HG03196 (cell line): Measurements from ENCODE around the gene MFN1.

Experiments used
- ATAC-seq: cut with Tn5 transposase; IDR thresholded peaks from one replicate; pipeline ENCODE4 v1.9.1; 2021; ENCODE audit not compliant: unreplicated experiment

MFN1 gene

GRCh38 chr3:179336345-179336929 is 11.1 kb upstream of the MFN1 start:
- ATAC-seq, result no peak

GRCh38 chr3:179348325-179349013 is 960 bp downstream of the MFN1 start:
- peak; percentile 60 for ATAC-seq

DNA sequence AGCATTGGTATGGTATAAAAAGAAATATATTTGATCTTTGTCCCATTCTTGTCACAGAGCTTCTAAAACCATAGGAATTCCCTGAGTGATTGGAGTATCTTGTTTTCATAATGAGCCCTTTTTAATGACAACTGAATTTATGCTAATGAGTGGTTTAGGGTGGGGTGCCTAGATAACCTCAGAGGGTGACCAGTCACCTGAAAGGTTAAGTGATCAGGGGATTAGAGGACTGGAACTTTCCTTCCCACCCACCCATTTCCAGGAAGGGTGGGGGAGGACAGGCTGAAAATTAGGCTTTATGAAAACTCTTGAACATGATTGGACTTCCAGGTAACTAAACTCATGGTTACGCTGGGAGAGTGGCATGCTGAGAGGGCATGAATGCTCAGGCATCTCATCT is 8.5 kb downstream of the MFN1 start:
- ATAC-seq, result no peak

- no peak for ATAC-seq
Measured at GRCh38 chr3:179363332-179363731, 15.8 kb downstream of the MFN1 start.

- ATAC-seq, result no peak
Measured at GRCh38 chr3:179369621-179370020, 22.1 kb downstream of the MFN1 start.

DNA sequence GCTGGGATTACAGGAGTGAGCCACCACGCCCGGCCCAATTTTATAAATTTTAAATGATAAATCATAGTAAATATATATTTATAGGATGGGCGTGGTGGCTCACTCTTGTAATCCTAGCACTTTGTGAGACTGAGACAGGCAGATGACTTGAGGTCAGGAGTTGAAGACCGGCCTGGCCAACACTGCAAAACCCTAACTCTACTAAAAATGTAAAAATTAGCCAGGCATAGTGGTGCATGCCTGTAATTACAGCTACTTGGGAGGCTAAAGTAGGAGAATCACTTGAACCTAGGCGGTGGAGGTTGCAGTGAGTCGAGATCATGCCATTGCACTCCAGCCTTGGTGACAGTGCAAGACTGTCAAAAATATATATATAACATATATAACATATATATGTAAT is 26.4 kb downstream of the MFN1 start:
- no peak for ATAC-seq

GRCh38 chr3:179375091-179375999 is 27.8 kb downstream of the MFN1 start:
- no peak for ATAC-seq

DNA sequence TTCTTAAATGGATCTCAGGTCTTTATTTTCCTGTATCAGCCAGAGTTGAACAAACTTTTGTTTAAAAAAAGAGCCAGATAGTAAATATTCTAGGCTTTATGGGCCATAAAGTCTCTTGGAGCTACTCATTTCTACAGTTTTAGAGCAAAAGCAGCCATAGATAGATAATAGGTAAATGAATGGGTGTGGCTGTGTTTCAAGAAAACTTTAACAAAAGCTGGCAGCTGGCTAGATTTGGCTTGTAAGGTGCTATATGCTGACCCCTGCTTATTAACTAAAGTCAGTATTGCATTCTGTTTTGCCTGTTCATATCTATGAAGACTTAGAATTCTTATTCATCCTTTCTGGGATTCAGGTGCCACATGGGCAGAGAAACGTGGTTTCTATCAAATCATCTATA is 29.0 kb downstream of the MFN1 start:
- ATAC-seq, result no peak

DNA sequence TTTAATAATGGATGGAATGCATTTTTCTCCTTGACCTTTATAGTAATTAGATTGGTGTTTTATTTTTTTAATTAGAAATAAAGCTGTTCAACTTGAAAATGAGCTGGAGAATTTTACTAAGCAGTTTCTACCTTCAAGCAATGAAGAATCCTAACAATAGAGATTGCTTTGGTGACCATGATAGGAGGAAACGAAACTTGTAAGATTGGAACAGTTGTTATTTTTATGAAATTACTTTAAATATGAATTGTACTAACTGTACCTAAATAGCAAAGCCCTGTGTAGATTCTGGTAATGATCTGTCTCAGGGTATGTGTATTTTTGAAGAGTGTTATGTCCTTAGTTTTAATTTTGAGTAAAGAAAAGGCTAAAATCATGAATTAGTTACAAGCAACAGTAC is 44.4 kb downstream of the MFN1 start:
- no peak for ATAC-seq

GRCh38 chr3:179398574-179399231 is 51.2 kb downstream of the MFN1 start:
- ATAC-seq, result no peak

- no peak for ATAC-seq
Measured at GRCh38 chr3:179401561-179401960, 54.1 kb downstream of the MFN1 start.

- ATAC-seq, result no peak
Measured at GRCh38 chr3:179402963-179403362, 55.5 kb downstream of the MFN1 start.

DNA sequence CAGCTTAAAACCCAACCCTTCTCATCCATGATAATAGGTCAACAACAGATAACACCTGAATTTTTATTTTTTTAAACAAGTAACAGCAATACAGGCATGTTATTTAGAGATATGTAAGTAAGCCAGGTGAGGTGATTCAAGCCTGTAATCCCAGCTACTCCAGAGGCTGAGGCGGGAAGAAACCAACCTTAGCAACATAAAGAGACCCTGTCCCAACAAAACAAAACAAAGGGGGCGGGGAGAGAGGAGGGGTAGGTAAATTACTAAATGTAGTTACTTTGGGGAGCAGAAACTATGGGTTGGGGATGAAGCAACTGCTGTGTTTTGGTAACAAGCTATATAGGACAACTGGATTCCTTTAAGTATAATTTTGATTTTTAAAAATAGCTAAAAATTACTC is 56.8 kb downstream of the MFN1 start:
- no peak for ATAC-seq

DNA sequence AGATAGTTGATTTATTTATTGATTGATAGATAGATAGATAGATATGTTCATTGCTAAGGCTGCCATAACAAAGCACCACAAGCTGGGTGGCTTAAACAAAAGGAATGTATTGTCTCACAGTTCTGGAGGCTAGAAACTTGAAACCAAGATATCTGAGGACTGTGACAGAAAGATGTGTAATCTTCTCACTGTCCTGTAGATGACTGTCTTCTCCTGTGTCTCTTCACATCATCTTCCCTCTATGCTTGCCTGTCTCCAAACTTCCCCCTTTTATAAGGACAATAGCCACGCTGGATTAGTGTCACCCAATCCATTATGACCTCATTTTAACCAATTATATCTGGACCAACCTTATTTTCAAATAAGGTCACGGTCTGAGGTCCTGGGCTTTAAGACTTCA is 62.8 kb downstream of the MFN1 start:
- no peak for ATAC-seq

- no peak for ATAC-seq
Measured at GRCh38 chr3:179410999-179411398, 63.5 kb downstream of the MFN1 start.

DNA sequence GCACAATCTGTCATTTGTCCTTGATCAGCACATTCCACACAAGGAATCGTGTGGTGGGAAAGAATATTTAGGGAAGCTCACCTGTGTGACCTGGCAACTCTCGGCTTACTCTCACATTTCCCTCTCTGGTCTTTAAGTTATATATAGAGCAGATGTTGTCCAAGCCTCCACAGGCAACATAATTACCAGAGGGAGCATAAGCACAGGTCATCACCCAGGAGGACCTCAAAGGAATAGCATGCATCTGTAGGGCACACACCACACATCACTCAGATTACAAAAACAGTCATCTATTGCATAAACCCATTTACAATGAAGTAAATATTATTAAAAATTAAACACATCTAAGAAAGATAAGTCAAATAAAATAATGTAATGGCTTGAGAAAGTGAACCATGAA is 67.3 kb downstream of the MFN1 start:
- ATAC-seq, result no peak

DNA sequence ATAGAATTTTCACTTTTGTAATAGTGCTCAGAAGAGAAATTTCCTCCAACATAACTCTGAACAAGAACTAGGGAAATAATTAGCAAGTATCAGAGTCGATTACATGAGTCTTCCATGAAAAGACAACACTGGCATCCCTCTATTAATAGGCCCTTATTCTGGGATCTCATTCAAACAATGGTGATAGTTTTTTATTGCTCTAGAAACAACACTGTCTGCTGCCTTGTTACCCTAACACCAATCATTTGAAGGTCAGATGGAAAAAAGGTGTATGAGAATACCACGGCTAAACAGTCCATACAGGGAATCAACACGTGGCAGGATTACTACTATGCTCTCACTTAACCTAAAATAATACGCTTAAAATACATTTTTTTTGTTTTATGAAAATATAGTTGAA is 67.9 kb downstream of the MFN1 start:
- no peak for ATAC-seq

DNA sequence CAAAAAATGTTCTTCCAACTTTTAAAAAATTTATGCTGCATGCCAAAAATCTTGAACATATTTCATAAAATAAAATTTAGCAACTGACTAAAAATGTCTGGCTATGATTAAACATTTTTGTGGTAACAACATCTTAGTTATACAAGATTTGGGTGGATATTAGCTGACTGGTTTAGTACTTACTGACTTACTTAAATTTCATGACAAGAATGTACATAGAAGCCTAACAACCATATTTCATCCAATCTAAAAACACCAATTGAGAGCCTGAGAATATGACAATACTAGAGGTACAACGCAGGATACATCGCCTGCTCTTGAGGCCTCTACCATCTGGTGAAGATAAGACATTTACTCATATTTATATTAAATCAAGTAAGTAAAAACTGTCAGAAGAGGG is 69.2 kb downstream of the MFN1 start:
- no peak for ATAC-seq

GRCh38 chr3:179418610-179419009 is 71.1 kb downstream of the MFN1 start:
- ATAC-seq, result no peak

DNA sequence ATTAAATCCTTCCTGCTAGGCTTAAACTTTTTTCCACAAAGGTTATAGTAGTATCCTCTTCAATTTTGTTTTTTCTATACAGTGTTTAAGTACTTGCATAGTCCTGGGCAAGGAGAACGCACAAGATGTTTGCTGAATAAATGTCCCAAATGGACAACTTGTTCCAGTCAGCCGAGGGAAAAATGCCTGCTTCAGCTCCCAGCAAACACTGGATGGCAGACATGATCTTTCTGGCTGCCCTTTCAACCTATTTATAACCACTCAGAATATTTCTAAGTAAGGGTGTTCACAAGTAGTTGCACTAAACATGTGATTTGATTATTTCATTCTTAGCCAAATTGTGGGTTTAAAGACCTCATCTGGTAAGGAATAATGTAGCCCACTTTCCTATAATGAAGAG is 74.0 kb downstream of the MFN1 start:
- no peak for ATAC-seq

GRCh38 chr3:179425075-179425474 is 77.6 kb downstream of the MFN1 start:
- no peak for ATAC-seq
